ENCODE measurements around the gene BCAS1. TPM values are rescaled to one million over a fixed set of nuclear protein-coding genes. Genes with fewer than 3 reads are reported as not detected.

BCAS1 gene
- total RNA-seq, 1 experiment from 2014 or later: 0.17 TPM

DNA sequence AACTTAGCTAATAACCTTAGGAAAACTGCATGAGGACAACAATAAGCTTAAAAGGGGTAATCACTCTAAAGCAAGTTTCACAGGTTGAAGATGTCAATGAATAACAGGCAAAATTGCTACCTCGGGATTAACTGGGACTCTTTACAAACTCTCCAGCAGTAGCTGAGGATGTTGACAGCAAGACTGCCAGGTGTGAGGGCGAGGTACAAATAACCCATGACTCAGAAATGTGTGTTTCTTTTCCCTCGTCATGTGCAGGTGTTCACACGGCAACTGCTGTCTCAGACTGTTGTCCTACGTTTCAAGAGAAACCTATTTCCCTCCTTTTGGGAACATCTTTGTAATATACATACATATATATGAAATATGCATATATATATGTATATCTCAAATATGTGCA lies 15.9 kb downstream of the BCAS1 start:
- DNase-seq (ENCODE audit: low read depth, low spot score) (no peak), ATAC-seq (no peak)
- Histone ChIP-seq H3K9me3 (ENCODE audit: control insufficient read depth in 1 of 2, insufficient read depth in 1 of 2, low read depth in 1 of 2, low read length in 2 of 2) (no peaks in the 10 kb centered on the region), H3K27me3 (ENCODE audit: insufficient read depth, low read length) (no peaks in the 10 kb centered on the region), H3K79me2 (ENCODE audit: insufficient read depth, low read length) (no peaks in the 10 kb centered on the region), H3K27ac (ENCODE audit: low read depth, low read length) (no peak overlapping the region), H3K36me3 (ENCODE audit: control insufficient read depth in 1 of 2, insufficient read depth in 2 of 2, low read length in 2 of 2) (no peaks in the 10 kb centered on the region), H2AFZ (ENCODE audit: low read depth, low read length, poor library complexity, severe bottlenecking) (no peak overlapping the region), H4K20me1 (ENCODE audit: insufficient read depth) (no peaks in the 10 kb centered on the region), H3K9ac (ENCODE audit: low read length) (no peak overlapping the region), H3K9me2 (ENCODE audit: insufficient read depth) (no peaks in the 10 kb centered on the region), H3K4me2 (ENCODE audit: low read length) (no peak overlapping the region), H3K4me3 (replicated peaks in 1 of 2; ENCODE audit: low read depth in 1 of 2, low read length in 2 of 2) (no peak overlapping the region), H3K4me1 (ENCODE audit: control insufficient read depth in 1 of 2, insufficient read depth in 2 of 2, low read length in 2 of 2) (no peaks in the 10 kb centered on the region)
- POLR2A ChIA-PET: no interaction called here
- CTCF ChIA-PET: no interaction called here
- BruUV-seq (replicated peaks): no TSS peak
- RAD21 ChIA-PET (ENCODE audit: low non-redundant PET in 1 of 2, low total read pairs in 2 of 2, uncharacterized antibody in 2 of 2, unreplicated experiment in 2 of 2): no interaction called here
- TF ChIP-seq SP1 (IDR thresholded peaks at IDR 0.05; ENCODE audit: low read depth): no peak
- TF ChIP-seq ZNF274 (IDR thresholded peaks at IDR 0.05; ENCODE audit: low read depth, low read length): no peak
- TF ChIP-seq FOSL1 (IDR thresholded peaks at IDR 0.05; ENCODE audit: low read depth): no peak
- TF ChIP-seq POLR2A (IDR thresholded peaks at IDR 0.05; ENCODE audit: borderline replicate concordance, extremely low read depth, insufficient read depth, insufficient read length): no peak
- no peak for TF ChIP-seq ELF1 (IDR thresholded peaks at IDR 0.05; ENCODE audit: borderline replicate concordance, low read depth)
- TF ChIP-seq YY1 (IDR thresholded peaks at IDR 0.05; ENCODE audit: extremely low read depth, insufficient replicate concordance, low read depth, low read length): no peak
- TF ChIP-seq TCF7L2 (IDR thresholded peaks at IDR 0.05; ENCODE audit: borderline replicate concordance, extremely low read depth, insufficient read depth, insufficient read length): no peak
- no peak for TF ChIP-seq POLR2AphosphoS5 (IDR thresholded peaks at IDR 0.05; ENCODE audit: low read depth, low read length)
- TF ChIP-seq, protein P1, sequence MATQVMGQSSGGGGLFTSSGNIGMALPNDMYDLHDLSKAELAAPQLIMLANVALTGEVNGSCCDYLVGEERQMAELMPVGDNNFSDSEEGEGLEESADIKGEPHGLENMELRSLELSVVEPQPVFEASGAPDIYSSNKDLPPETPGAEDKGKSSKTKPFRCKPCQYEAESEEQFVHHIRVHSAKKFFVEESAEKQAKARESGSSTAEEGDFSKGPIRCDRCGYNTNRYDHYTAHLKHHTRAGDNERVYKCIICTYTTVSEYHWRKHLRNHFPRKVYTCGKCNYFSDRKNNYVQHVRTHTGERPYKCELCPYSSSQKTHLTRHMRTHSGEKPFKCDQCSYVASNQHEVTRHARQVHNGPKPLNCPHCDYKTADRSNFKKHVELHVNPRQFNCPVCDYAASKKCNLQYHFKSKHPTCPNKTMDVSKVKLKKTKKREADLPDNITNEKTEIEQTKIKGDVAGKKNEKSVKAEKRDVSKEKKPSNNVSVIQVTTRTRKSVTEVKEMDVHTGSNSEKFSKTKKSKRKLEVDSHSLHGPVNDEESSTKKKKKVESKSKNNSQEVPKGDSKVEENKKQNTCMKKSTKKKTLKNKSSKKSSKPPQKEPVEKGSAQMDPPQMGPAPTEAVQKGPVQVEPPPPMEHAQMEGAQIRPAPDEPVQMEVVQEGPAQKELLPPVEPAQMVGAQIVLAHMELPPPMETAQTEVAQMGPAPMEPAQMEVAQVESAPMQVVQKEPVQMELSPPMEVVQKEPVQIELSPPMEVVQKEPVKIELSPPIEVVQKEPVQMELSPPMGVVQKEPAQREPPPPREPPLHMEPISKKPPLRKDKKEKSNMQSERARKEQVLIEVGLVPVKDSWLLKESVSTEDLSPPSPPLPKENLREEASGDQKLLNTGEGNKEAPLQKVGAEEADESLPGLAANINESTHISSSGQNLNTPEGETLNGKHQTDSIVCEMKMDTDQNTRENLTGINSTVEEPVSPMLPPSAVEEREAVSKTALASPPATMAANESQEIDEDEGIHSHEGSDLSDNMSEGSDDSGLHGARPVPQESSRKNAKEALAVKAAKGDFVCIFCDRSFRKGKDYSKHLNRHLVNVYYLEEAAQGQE (IDR thresholded peaks at IDR 0.05; ENCODE audit: low read depth): no peak
- no peak for TF ChIP-seq EZH2phosphoT487 (IDR thresholded peaks at IDR 0.05; ENCODE audit: borderline replicate concordance)
- TF ChIP-seq SIN3A (IDR thresholded peaks at IDR 0.05; ENCODE audit: low read depth): no peak
- TF ChIP-seq, protein P2, sequence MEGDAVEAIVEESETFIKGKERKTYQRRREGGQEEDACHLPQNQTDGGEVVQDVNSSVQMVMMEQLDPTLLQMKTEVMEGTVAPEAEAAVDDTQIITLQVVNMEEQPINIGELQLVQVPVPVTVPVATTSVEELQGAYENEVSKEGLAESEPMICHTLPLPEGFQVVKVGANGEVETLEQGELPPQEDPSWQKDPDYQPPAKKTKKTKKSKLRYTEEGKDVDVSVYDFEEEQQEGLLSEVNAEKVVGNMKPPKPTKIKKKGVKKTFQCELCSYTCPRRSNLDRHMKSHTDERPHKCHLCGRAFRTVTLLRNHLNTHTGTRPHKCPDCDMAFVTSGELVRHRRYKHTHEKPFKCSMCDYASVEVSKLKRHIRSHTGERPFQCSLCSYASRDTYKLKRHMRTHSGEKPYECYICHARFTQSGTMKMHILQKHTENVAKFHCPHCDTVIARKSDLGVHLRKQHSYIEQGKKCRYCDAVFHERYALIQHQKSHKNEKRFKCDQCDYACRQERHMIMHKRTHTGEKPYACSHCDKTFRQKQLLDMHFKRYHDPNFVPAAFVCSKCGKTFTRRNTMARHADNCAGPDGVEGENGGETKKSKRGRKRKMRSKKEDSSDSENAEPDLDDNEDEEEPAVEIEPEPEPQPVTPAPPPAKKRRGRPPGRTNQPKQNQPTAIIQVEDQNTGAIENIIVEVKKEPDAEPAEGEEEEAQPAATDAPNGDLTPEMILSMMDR (IDR thresholded peaks at IDR 0.05 in 2 of 3, conservative IDR thresholded peaks at IDR 0.05 in 1 of 3; ENCODE audit: borderline replicate concordance in 1 of 3, insufficient read depth in 1 of 3, low read depth in 2 of 3, low read length in 2 of 3): no peak
- no peak for TF ChIP-seq MAX (IDR thresholded peaks at IDR 0.05)
- no peak for TF ChIP-seq CEBPB (IDR thresholded peaks at IDR 0.05; ENCODE audit: low read depth)
- TF ChIP-seq ZFX (IDR thresholded peaks at IDR 0.05): no peak
- TF ChIP-seq CBX3 (IDR thresholded peaks at IDR 0.05; ENCODE audit: low read depth): no peak
- TF ChIP-seq ATF3 (IDR thresholded peaks at IDR 0.05): no peak
- TF ChIP-seq EZH2 (IDR thresholded peaks at IDR 0.05): no peak
- intact Hi-C loops (cut with micrococcal nuclease): no loop called here
